Liver (tissue), 9 donors: Measurements from ENCODE around the gene PSMB10. TPM values are rescaled to one million over a fixed set of nuclear protein-coding genes. Genes with fewer than 3 reads are reported as not detected.

Experiments used
- DNase-seq: peaks from one replicate; pipeline ENCODE4 v3.0.0-alpha.2; 2017; ENCODE audit warnings: low spot score
- H3K27ac ChIP-seq, 2 donors: one replicate each; pipeline ENCODE4 v1.7.0; 2013; ENCODE audit warnings: inconsistent platforms in 2 of 2, low read length in 2 of 2, control low read depth in 1 of 2, low read depth in 1 of 2, mild to moderate bottlenecking in 1 of 2
- H3K27me3 ChIP-seq, 4 donors: one replicate each; pipeline versions ENCODE4 v1.6.1 to v1.7.0; 2013; ENCODE audit warnings: low read length in 3 of 4, inconsistent platforms in 1 of 4, mild to moderate bottlenecking in 1 of 4, moderate library complexity in 1 of 4; ENCODE audit not compliant: control insufficient read depth in 4 of 4, insufficient read depth in 4 of 4
- H3K36me3 ChIP-seq, 4 donors: one replicate each; pipeline versions ENCODE4 v1.6.1 to v1.7.0; 2013; ENCODE audit warnings: low read length in 3 of 4, mild to moderate bottlenecking in 3 of 4, low read depth in 1 of 4, moderate library complexity in 1 of 4; ENCODE audit not compliant: control insufficient read depth in 4 of 4, insufficient read depth in 3 of 4
- H3K4me1 ChIP-seq, 4 donors: one replicate each; pipeline versions ENCODE4 v1.6.1 to v1.7.0; 2013; ENCODE audit warnings: low read length in 3 of 4, mild to moderate bottlenecking in 3 of 4, moderate library complexity in 1 of 4; ENCODE audit not compliant: control insufficient read depth in 4 of 4, insufficient read depth in 4 of 4
- H3K4me3 ChIP-seq, 3 donors: one replicate each; pipeline versions ENCODE4 v1.6.1 to v1.7.0; 2013; ENCODE audit warnings: low read length in 3 of 3, control low read depth in 1 of 3, low read depth in 1 of 3, mild to moderate bottlenecking in 1 of 3
- H3K9ac ChIP-seq, 2 donors: one replicate each; pipeline ENCODE4 v1.7.0; 2013; ENCODE audit warnings: low read length in 2 of 2, mild to moderate bottlenecking in 2 of 2, moderate library complexity in 2 of 2, control low read depth in 1 of 2, low read depth in 1 of 2
- H3K9me3 ChIP-seq, 4 donors: one replicate each; pipeline versions ENCODE4 v1.6.1 to v1.7.0; 2013; ENCODE audit warnings: low read length in 3 of 4; ENCODE audit not compliant: control insufficient read depth in 4 of 4
- ATF3 ChIP-seq: IDR thresholded peaks from 2 replicates; pipeline ENCODE4 v1.6.1; 2016; ENCODE audit warnings: antibody characterized with exemption
- CTCF ChIP-seq: fragments of 150-350 bp; IDR thresholded peaks from 2 replicates; pipeline ENCODE4 v1.5.1; 2017; ENCODE audit warnings: improper control_type of control experiment, low read depth, low read length; ENCODE audit not compliant: missing input control
- EGR1 ChIP-seq, 2 donors: IDR thresholded peaks; 2 replicates each; pipeline ENCODE4 v1.6.1; 2016 to 2018; ENCODE audit warnings: antibody characterized with exemption in 2 of 2, low read depth in 2 of 2
- FOXA1 ChIP-seq: IDR thresholded peaks from 2 replicates; pipeline ENCODE4 v1.6.1; 2016; ENCODE audit warnings: antibody characterized with exemption
- FOXA2 ChIP-seq: IDR thresholded peaks from 2 replicates; pipeline ENCODE4 v1.6.1; 2016; ENCODE audit warnings: antibody characterized with exemption
- GABPA ChIP-seq, 2 donors: IDR thresholded peaks in 1 of 2; conservative IDR thresholded peaks in 1 of 2; 2 replicates each; pipeline ENCODE4 v1.6.1; 2016; ENCODE audit warnings: antibody characterized with exemption in 2 of 2, mild to moderate bottlenecking in 1 of 2, moderate library complexity in 1 of 2
- HNF4A ChIP-seq, 2 donors: conservative IDR thresholded peaks; 2 replicates each; pipeline ENCODE4 v1.6.1; 2016; ENCODE audit warnings: antibody characterized with exemption in 2 of 2, mild to moderate bottlenecking in 2 of 2
- HNF4G ChIP-seq: IDR thresholded peaks from 2 replicates; pipeline ENCODE4 v1.6.1; 2016; ENCODE audit warnings: antibody characterized with exemption
- JUND ChIP-seq, 2 donors: IDR thresholded peaks; 2 replicates each; pipeline ENCODE4 v1.6.1; 2016; ENCODE audit warnings: antibody characterized with exemption in 2 of 2
- MAX ChIP-seq: IDR thresholded peaks from 2 replicates; pipeline ENCODE4 v1.6.1; 2016; ENCODE audit warnings: antibody characterized with exemption
- NR2F2 ChIP-seq: IDR thresholded peaks from 2 replicates; pipeline ENCODE4 v1.6.1; 2016; ENCODE audit warnings: antibody characterized with exemption
- RAD21 ChIP-seq, 2 donors: IDR thresholded peaks; 2 replicates each; pipeline ENCODE4 v1.6.1; 2016; ENCODE audit warnings: antibody characterized with exemption in 2 of 2, mild to moderate bottlenecking in 2 of 2
- REST ChIP-seq: IDR thresholded peaks from 2 replicates; pipeline ENCODE4 v1.6.1; 2016; ENCODE audit warnings: antibody characterized with exemption, mild to moderate bottlenecking
- RXRA ChIP-seq, 2 donors: IDR thresholded peaks; 2 replicates each; pipeline ENCODE4 v1.6.1; 2017 to 2018; ENCODE audit warnings: antibody characterized with exemption in 2 of 2, mild to moderate bottlenecking in 1 of 2
- SP1 ChIP-seq: IDR thresholded peaks from 2 replicates; pipeline ENCODE4 v1.6.1; 2018; ENCODE audit warnings: antibody characterized with exemption, mild to moderate bottlenecking
- TAF1 ChIP-seq: conservative IDR thresholded peaks from 2 replicates; pipeline ENCODE4 v1.6.1; 2016; ENCODE audit warnings: antibody characterized with exemption, mild to moderate bottlenecking
- YY1 ChIP-seq: IDR thresholded peaks from 2 replicates; pipeline ENCODE4 v1.6.1; 2016; ENCODE audit warnings: antibody characterized with exemption, mild to moderate bottlenecking
- WGBS: extraction: QIAGEN DNeasy Blood & Tissue Kit; methylation state at CpG from one replicate; pipeline ENCODE4 v1.1.7; 2013; 5-methylcytosine and 5-hydroxymethylcytosine counted together
- polyA plus RNA-seq, 2 donors: library from polyadenylated mRNA; stranded (reverse) in 1 of 2; unstranded in 1 of 2; fragments of 200-250 nt in 1 of 2; fragments of >200 nt in 1 of 2; fragmentation: Nextera tagmentation in 1 of 2; extraction: Ambion mirVana in 1 of 2; gene quantifications; one replicate each; pipeline versions ENCODE4 v1.2.1 to v1.2.3, GENCODE V29; 2013 to 2015
- total RNA-seq, 2 donors: library from RNA; depleted of rRNA; stranded (reverse); fragments of >200 nt; gene quantifications; one replicate each; pipeline ENCODE4 v1.2.3, GENCODE V29; 2014
- TF ChIP-seq, protein P1 (sequence below): IDR thresholded peaks from 2 replicates; pipeline ENCODE4 v1.6.1; 2016; ENCODE audit warnings: antibody characterized with exemption
- donor health status: healthy.
- donor health status: healthy.
- donor health status: healthy.
- donor health status: healthy.
- donor health status: healthy.

The PSMB10 gene
- total and polyA plus RNA-seq, 4 donors: 24.8 to 48.2 (median 32.3) TPM

DNA sequence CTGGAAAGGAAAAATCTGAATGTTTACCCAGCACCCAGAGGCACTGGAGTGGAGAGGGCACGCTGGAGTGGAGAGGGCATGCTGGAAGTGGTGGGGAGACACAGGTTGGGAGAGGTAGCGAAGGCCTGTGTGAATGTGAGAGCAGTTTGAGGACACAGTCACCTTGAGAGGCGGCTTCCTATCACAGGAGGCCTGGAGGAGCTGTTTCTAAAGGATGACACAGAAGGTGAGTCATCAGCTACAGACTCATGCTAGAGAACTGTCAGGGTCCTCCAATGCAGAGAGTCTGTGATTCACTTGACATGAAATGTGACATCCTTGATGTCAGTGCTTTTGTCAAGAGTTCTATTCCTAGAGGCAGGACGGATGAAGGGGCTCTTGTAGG is 18.8 kb downstream of the PSMB10 start:
- no peak overlapping the region for H3K27ac ChIP-seq
- DNase-seq: no peak
- peaks cover 11 to 35% (median 26%) of the 10 kb centered on the region in 4 donors for H3K4me1 ChIP-seq
- H3K27me3 ChIP-seq: no peaks in the 10 kb centered on the region
- H3K9me3 ChIP-seq: no peaks in the 10 kb centered on the region
- no peak for TF ChIP-seq GABPA (IDR thresholded peaks at IDR 0.05 in 1 of 2, conservative IDR thresholded peaks at IDR 0.05 in 1 of 2)
- no peak for TF ChIP-seq JUND (IDR thresholded peaks at IDR 0.05)
- WGBS: 89% methylated on average over 4 of the region's 4 CpGs
- H3K4me3 ChIP-seq: no peak overlapping the region
- H3K9ac ChIP-seq: no peak overlapping the region
- H3K36me3 ChIP-seq: peaks cover 0 to 7% (median 3%) of the 10 kb centered on the region in 4 donors

DNA sequence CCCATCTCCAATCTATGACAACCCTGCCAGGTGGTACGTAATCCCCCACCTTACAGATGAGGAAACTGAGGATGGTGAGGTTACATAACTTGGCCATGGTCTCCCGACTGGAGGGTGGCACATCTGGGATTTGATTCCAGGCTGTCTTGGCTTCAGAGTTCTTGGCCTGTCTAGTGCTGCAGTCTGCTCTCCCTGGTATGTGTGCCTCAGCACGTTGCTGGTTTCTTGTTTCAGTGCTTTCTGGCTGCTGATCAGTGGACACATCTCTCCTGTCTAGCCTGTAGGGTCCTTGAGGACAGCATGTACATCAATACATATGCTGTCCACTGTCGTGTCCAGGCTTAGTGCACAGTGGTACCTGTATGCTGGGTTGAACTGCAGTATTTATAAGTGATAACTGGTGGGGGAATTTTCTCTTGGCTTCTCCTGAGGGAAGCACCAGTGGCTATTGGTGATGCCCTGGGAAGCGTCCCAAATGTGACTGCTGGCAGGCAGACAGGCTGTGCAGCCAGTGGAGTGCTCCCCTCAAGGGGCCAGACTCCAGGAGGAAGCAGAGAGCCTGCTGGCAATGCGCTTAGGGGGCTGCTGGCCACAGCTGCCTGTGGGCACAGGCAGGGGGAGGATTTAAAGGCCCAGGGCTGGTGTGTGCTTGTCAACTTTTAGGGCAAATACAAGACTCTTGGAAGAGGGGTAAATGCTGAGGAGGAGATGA is 19.4 kb downstream of the PSMB10 start:
- 67% methylated on average over 6 of the region's 6 CpGs for WGBS
- Histone ChIP-seq H3K9me3 (no peaks in the 10 kb centered on the region), H3K27ac (no peak overlapping the region), H3K4me1 (peaks cover 11 to 35% (median 26%) of the 10 kb centered on the region in 4 donors), H3K9ac (no peak overlapping the region), H3K4me3 (no peak overlapping the region), H3K27me3 (no peaks in the 10 kb centered on the region), H3K36me3 (peaks cover 0 to 7% (median 2%) of the 10 kb centered on the region in 4 donors)
- TF ChIP-seq GABPA (IDR thresholded peaks at IDR 0.05 in 1 of 2, conservative IDR thresholded peaks at IDR 0.05 in 1 of 2) (no peak), JUND (IDR thresholded peaks at IDR 0.05) (no peak), SP1 (no peak), FOXA1 (no peak), REST (no peak), EGR1 (IDR thresholded peaks at IDR 0.05; ENCODE audit: low read depth in 2 of 2) (no peak), YY1 (no peak), MAX (no peak), NR2F2 (no peak), RXRA (IDR thresholded peaks at IDR 0.05) (no peak), HNF4A (conservative IDR thresholded peaks at IDR 0.05) (no peak), FOXA2 (no peak), RAD21 (IDR thresholded peaks at IDR 0.05) (no peak), HNF4G (no peak), TAF1 (no peak), CTCF (no peak), ATF3 (no peak)
- TF ChIP-seq, protein P1, sequence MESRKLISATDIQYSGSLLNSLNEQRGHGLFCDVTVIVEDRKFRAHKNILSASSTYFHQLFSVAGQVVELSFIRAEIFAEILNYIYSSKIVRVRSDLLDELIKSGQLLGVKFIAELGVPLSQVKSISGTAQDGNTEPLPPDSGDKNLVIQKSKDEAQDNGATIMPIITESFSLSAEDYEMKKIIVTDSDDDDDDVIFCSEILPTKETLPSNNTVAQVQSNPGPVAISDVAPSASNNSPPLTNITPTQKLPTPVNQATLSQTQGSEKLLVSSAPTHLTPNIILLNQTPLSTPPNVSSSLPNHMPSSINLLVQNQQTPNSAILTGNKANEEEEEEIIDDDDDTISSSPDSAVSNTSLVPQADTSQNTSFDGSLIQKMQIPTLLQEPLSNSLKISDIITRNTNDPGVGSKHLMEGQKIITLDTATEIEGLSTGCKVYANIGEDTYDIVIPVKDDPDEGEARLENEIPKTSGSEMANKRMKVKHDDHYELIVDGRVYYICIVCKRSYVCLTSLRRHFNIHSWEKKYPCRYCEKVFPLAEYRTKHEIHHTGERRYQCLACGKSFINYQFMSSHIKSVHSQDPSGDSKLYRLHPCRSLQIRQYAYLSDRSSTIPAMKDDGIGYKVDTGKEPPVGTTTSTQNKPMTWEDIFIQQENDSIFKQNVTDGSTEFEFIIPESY: no peak
- DNase-seq: no peak
